Adrenal gland (tissue), 5 donors: ENCODE results near the gene UNC79.

Experiments
- POLR2A ChIP-seq, 2 donors: fragments of 450-650 bp; IDR thresholded peaks; one replicate each; pipeline ENCODE4 v1.6.1; 2017; ENCODE audit warnings: antibody characterized with exemption in 2 of 2, mild to moderate bottlenecking in 2 of 2, moderate library complexity in 1 of 2
- TF ChIP-seq, protein P1 (sequence below), 6 experiments: fragments of 450-650 bp in 4 of 6; fragments of 200-600 bp in 2 of 6; sonication (generic) in 1 of 6; IDR thresholded peaks; 1 replicate in 5 of 6; 2 replicates in 1 of 6; pipeline versions ENCODE4 v1.5.1 to v1.8.0; 2016 to 2021; ENCODE audit warnings: antibody characterized with exemption in 6 of 6, mild to moderate bottlenecking in 2 of 6, moderate library complexity in 1 of 6
- donor health status: DM: no; HTN: no; CAD: no.

DNA sequence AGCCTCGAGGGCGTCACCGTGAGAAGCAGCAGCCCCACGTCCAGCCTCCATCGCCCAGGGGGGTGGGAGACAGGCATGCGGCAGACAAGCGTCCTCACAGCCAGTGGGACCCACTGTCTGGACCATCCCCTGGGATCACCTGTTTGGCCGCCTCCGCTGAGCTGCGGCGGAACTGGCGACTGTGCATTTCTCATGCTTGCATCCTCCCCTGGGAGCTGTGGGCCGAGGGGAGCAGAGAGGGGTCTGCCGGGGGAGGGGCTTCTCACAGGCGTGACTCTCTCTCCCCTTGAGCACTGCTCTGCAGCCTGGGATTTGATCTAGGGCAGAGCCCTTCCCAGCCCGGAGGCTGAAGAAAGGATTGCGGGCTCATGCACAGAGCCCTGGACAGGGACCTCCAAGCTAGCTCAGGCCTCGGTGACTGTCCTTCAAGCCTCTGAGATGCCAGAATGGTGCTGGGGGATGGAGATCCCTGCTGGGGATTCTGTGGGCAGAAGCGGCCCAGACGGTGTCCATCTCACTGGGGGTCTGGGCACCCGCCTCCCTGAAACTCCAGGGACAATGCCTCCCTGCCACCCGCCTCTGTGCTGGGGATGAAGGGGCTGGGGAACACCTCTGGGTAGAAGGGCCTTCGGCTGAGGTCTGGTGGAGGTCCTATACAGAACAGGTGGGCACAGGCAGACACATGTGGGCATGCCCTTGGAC, 296.5 kb downstream of the UNC79 start:
- TF ChIP-seq, protein P1, sequence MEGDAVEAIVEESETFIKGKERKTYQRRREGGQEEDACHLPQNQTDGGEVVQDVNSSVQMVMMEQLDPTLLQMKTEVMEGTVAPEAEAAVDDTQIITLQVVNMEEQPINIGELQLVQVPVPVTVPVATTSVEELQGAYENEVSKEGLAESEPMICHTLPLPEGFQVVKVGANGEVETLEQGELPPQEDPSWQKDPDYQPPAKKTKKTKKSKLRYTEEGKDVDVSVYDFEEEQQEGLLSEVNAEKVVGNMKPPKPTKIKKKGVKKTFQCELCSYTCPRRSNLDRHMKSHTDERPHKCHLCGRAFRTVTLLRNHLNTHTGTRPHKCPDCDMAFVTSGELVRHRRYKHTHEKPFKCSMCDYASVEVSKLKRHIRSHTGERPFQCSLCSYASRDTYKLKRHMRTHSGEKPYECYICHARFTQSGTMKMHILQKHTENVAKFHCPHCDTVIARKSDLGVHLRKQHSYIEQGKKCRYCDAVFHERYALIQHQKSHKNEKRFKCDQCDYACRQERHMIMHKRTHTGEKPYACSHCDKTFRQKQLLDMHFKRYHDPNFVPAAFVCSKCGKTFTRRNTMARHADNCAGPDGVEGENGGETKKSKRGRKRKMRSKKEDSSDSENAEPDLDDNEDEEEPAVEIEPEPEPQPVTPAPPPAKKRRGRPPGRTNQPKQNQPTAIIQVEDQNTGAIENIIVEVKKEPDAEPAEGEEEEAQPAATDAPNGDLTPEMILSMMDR (IDR thresholded peaks at IDR 0.05): no peak
- TF ChIP-seq POLR2A (IDR thresholded peaks at IDR 0.05): no peak
